Measurements from ENCODE around the gene FOXK2.
A peak's percentile ranks its signal among the peaks of the same experiment; 100 is the strongest.

FOXK2 gene

DNA sequence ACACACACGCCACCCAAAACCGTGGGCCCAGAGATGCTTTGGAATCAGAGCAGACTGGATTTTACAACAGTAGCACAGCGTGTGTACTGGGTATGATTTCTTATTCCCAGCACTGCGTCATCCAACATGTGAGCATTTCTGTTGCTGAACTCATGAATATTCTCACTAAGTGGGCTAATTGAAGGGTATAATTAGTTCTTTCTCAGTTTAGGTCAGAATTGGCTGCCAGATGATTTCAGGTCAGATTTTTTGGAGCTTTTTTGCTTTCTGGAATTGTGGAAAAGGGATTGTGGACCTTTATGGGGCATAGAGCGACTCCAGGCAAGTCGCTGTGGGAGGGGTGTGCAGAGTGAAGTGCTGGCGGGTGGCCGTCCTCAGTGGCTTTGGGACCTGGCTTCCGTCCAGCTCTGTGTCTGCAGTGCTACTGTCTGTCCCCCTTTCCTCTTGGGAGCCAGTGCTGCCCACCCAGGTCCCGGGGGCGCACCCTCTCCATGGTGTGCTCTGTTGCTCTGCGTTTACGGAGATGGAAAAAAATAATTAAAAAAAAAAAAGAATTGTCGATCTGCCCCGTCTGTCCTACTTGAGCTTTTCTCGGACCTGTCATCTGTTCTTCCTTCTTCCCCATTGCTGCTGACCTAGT is 25.0 kb downstream of the FOXK2 start:
- TF ChIP-seq, protein P1, sequence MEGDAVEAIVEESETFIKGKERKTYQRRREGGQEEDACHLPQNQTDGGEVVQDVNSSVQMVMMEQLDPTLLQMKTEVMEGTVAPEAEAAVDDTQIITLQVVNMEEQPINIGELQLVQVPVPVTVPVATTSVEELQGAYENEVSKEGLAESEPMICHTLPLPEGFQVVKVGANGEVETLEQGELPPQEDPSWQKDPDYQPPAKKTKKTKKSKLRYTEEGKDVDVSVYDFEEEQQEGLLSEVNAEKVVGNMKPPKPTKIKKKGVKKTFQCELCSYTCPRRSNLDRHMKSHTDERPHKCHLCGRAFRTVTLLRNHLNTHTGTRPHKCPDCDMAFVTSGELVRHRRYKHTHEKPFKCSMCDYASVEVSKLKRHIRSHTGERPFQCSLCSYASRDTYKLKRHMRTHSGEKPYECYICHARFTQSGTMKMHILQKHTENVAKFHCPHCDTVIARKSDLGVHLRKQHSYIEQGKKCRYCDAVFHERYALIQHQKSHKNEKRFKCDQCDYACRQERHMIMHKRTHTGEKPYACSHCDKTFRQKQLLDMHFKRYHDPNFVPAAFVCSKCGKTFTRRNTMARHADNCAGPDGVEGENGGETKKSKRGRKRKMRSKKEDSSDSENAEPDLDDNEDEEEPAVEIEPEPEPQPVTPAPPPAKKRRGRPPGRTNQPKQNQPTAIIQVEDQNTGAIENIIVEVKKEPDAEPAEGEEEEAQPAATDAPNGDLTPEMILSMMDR (IDR thresholded peaks at IDR 0.05; ENCODE audit: insufficient read depth, low read length, poor library complexity, severe bottlenecking): no peak

DNA sequence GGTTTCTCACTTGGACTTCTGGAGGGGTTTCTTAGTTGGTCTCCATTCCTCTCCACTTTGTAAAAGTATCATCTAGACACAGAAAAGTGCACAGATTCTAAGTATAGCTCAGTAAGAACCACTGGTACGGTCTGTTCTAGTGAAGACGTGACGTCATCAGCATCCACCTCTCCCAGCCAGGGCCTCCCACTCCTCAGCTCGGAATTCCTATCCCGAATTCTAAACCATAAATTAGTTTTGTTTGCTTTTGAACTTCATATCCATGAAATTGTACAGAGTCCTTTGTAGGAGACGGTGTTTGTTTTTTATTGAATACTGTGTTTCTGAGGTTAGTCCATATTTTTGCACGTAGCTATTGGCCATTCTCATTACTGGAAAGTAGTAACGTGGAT is 25.5 kb downstream of the FOXK2 start:
- DNase-seq (ENCODE audit: extremely low read depth, insufficient read length): no peak
- TF ChIP-seq, protein P1 (IDR thresholded peaks at IDR 0.05; ENCODE audit: insufficient read depth, low read length, poor library complexity, severe bottlenecking): no peak

More for the DNA sequence above, 25.0 kb downstream of the FOXK2 start:
- no peak overlapping the region for H3K4me3 ChIP-seq (replicated peaks; ENCODE audit: low read depth, low read length)
- no peaks in the 10 kb centered on the region; the same call in none of the 2 replicates for H3K36me3 ChIP-seq (ENCODE audit: control insufficient read depth, insufficient read depth, low read length)
- H3K27me3 ChIP-seq (replicated peaks; ENCODE audit: control insufficient read depth, insufficient read depth, low read length): no peaks in the 10 kb centered on the region
- no peak for DNase-seq (ENCODE audit: extremely low read depth, insufficient read length)

DNA sequence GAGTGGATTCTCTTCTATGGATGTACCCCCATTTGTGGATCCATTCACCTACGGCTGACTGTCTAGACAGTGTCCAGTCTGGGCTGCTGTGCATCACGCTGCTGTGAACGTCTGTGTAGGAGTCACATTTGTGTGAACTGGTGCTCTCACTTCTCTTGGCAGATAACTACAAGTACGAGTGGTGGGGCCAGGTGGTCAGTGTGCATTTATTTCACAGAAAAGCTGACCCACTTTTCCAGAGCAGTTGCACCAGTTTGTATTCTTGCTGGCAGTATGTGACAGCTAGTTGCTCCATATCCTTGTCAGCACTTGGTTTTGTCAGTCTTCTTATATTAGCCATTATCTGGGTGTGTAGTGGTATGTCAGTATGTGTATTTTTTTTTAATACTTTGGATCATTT is 28.4 kb downstream of the FOXK2 start:
- no peak for DNase-seq (ENCODE audit: extremely low read depth, insufficient read length)
- Histone ChIP-seq H3K27me3 (replicated peaks; ENCODE audit: control insufficient read depth, insufficient read depth, low read length) (no peaks in the 10 kb centered on the region), H3K36me3 (ENCODE audit: control insufficient read depth, insufficient read depth, low read length) (no peaks in the 10 kb centered on the region; the same call in 1 of the 2 replicates), H3K4me3 (replicated peaks; ENCODE audit: low read depth, low read length) (no peak overlapping the region)
- TF ChIP-seq, protein P1 (IDR thresholded peaks at IDR 0.05; ENCODE audit: insufficient read depth, low read length, poor library complexity, severe bottlenecking): no peak

More for the DNA sequence above, 25.5 kb downstream of the FOXK2 start:
- Histone ChIP-seq H3K36me3 (ENCODE audit: control insufficient read depth, insufficient read depth, low read length) (no peaks in the 10 kb centered on the region; the same call in none of the 2 replicates), H3K4me3 (replicated peaks; ENCODE audit: low read depth, low read length) (no peak overlapping the region), H3K27me3 (replicated peaks; ENCODE audit: control insufficient read depth, insufficient read depth, low read length) (no peaks in the 10 kb centered on the region)

GRCh38 chr17:82548681-82549303 is 29.3 kb downstream of the FOXK2 start:
- H3K27me3 ChIP-seq (replicated peaks; ENCODE audit: control insufficient read depth, insufficient read depth, low read length): no peaks in the 10 kb centered on the region
- DNase-seq (ENCODE audit: extremely low read depth, insufficient read length): no peak
- H3K4me3 ChIP-seq (replicated peaks; ENCODE audit: low read depth, low read length): no peak overlapping the region
- TF ChIP-seq, protein P1 (IDR thresholded peaks at IDR 0.05; ENCODE audit: insufficient read depth, low read length, poor library complexity, severe bottlenecking): no peak
- H3K36me3 ChIP-seq (ENCODE audit: control insufficient read depth, insufficient read depth, low read length): no peaks in the 10 kb centered on the region; the same call in 1 of the 2 replicates

DNA sequence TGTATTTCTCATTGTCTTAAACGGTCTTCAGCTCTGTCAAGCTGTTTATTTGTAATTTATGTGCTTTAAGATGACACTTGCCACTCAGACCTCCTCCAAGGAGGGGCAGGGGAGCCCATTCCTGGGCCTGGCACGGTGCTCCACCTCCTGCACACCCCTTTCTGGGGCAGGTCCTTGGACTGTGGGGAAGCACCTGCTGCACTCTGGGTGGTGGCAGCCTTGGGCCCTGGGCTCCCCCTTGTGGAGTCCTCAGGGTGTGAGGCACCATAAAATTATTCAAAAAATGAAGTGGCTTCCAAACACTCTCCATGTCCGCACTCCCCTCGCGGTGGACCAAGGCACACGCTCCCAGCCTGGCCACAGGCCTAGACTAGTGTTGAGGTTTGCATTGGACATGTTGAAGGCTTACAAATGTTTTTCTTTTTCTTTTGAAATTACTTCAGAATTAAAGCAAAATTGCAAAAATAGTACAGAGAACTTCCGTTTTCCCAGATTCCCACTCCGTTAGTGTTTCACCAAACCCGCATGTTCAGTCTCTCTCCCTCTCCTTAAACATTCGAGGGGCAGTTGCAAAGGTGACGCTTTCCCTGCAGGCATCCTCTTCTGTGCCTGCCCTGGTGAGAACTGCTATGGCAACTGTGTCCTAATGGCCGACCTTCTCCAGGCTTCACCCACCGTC is 32.4 kb downstream of the FOXK2 start:
- H3K4me3 ChIP-seq (replicated peaks; ENCODE audit: low read depth, low read length): no peak overlapping the region
- H3K27me3 ChIP-seq (replicated peaks; ENCODE audit: control insufficient read depth, insufficient read depth, low read length): no peaks in the 10 kb centered on the region
- TF ChIP-seq, protein P1 (IDR thresholded peaks at IDR 0.05; ENCODE audit: insufficient read depth, low read length, poor library complexity, severe bottlenecking): peak; percentile 91
- H3K36me3 ChIP-seq (ENCODE audit: control insufficient read depth, insufficient read depth, low read length): no peaks in the 10 kb centered on the region; the same call in 1 of the 2 replicates
- peak; percentile 75 for DNase-seq (ENCODE audit: extremely low read depth, insufficient read length)

All from GM06990 (cell line).